ENCODE measurements around the gene PDPK1.

PDPK1 gene

GRCh38 chr16:2507665-2508064, 30.2 kb upstream of the PDPK1 start:
- DNase-seq: no peak

- no peak for DNase-seq
These were observed 29.0 kb upstream of the PDPK1 start for GRCh38 chr16:2508722-2509400.

GRCh38 chr16:2511128-2511800, 26.6 kb upstream of the PDPK1 start:
- DNase-seq: peak; percentile 50

GRCh38 chr16:2511996-2512734, 25.7 kb upstream of the PDPK1 start:
- no peak for DNase-seq

GRCh38 chr16:2512735-2513404, 25.0 kb upstream of the PDPK1 start:
- peak; percentile 55 for DNase-seq

GRCh38 chr16:2513405-2514332, 24.2 kb upstream of the PDPK1 start, which contains the start of gene ATP6V0C:
Gene ATP6V0C (plus strand): TSS chr16:2513952. CDS start chr16:2514104, 152 bp downstream.
- peak; percentile 96 for DNase-seq

GRCh38 chr16:2514333-2515179, 23.3 kb upstream of the PDPK1 start:
- DNase-seq: no peak

- DNase-seq: no peak
These were observed 22.5 kb upstream of the PDPK1 start for GRCh38 chr16:2515180-2515851.

- no peak for DNase-seq
These were observed 21.2 kb upstream of the PDPK1 start for GRCh38 chr16:2516391-2517240.

- no peak for DNase-seq
These were observed 19.7 kb upstream of the PDPK1 start for GRCh38 chr16:2517954-2518605.

- no peak for DNase-seq
These were observed 18.8 kb upstream of the PDPK1 start for GRCh38 chr16:2518823-2519710.

GRCh38 chr16:2519711-2520080, 18.1 kb upstream of the PDPK1 start:
- DNase-seq: no peak

- DNase-seq: peak; percentile 94
These were observed 17.6 kb upstream of the PDPK1 start, which contains the start of gene AMDHD2 for GRCh38 chr16:2520097-2520783. Gene AMDHD2 (plus strand): TSS chr16:2520371. CDS start chr16:2520459, 88 bp downstream.

- DNase-seq: no peak
These were observed 16.9 kb upstream of the PDPK1 start for GRCh38 chr16:2520784-2521531.

GRCh38 chr16:2523801-2524231, 14.0 kb upstream of the PDPK1 start:
- no peak for DNase-seq

- no peak for DNase-seq
These were observed 13.4 kb upstream of the PDPK1 start for GRCh38 chr16:2524339-2524938.

All from NCI-H82 (cell line).